ENCODE measurements around the gene NTN3.

The NTN3 gene

GRCh38 chr16:2480948-2481347, 9.9 kb downstream of the NTN3 start:
- DNase-seq: no peak

- DNase-seq: no peak
Observed at GRCh38 chr16:2481676-2482075, 10.6 kb downstream of the NTN3 start.

GRCh38 chr16:2482249-2482648, 11.2 kb downstream of the NTN3 start:
- no peak for DNase-seq

GRCh38 chr16:2482708-2483534, 11.8 kb downstream of the NTN3 start:
- DNase-seq: no peak

- DNase-seq: no peak
Observed at GRCh38 chr16:2483939-2484897, 13.1 kb downstream of the NTN3 start.

GRCh38 chr16:2484898-2485508, 13.9 kb downstream of the NTN3 start:
- DNase-seq: no peak

- no peak for DNase-seq
Observed at GRCh38 chr16:2485811-2486507, 14.9 kb downstream of the NTN3 start.

- DNase-seq: peak; percentile 81
Observed at GRCh38 chr16:2486645-2487516, 15.8 kb downstream of the NTN3 start.

- no peak for DNase-seq
Observed at GRCh38 chr16:2487517-2487842, 16.4 kb downstream of the NTN3 start.

- DNase-seq: no peak
Observed at GRCh38 chr16:2487903-2488531, 16.9 kb downstream of the NTN3 start.

- no peak for DNase-seq
Observed at GRCh38 chr16:2489581-2489980, 18.5 kb downstream of the NTN3 start.

GRCh38 chr16:2490190-2491105, 19.4 kb downstream of the NTN3 start:
- DNase-seq: no peak

GRCh38 chr16:2492292-2492691, 21.2 kb downstream of the NTN3 start:
- DNase-seq: no peak

- DNase-seq: no peak
Observed at GRCh38 chr16:2493605-2494004, 22.5 kb downstream of the NTN3 start.

- no peak for DNase-seq
Observed at GRCh38 chr16:2494616-2495015, 23.5 kb downstream of the NTN3 start.

- no peak for DNase-seq
Observed at GRCh38 chr16:2495041-2495440, 23.9 kb downstream of the NTN3 start.

- no peak for DNase-seq
Observed at GRCh38 chr16:2496223-2497115, 25.4 kb downstream of the NTN3 start.

- DNase-seq: no peak
Observed at GRCh38 chr16:2497116-2497630, 26.1 kb downstream of the NTN3 start.
